Adrenal gland (tissue), 12 donors: ENCODE data around the gene AGO3. TPM values are rescaled to one million over a fixed set of nuclear protein-coding genes. Genes with fewer than 3 reads are reported as not detected.

Experiments
- DNase-seq, 7 donors: peaks; one replicate each; pipeline ENCODE4 v3.0.0-alpha.2; 2019 to 2020
- H3K27ac ChIP-seq, 5 donors: fragments of 200-600 bp; sonication (generic) in 4 of 5; 1 replicate in 3 of 5; 2 replicates in 2 of 5; pipeline versions ENCODE4 v1.5.1 to v1.8.0; 2016 to 2020; ENCODE audit warnings: mild to moderate bottlenecking in 1 of 5
- H3K27me3 ChIP-seq: fragments of 200-600 bp; 2 replicates; pipeline ENCODE4 v1.8.0; 2021
- H3K36me3 ChIP-seq, 2 donors: fragments of 200-600 bp; replicated peaks in 1 of 2; 1 replicate in 1 of 2; 2 replicates in 1 of 2; pipeline versions ENCODE4 v1.5.1 to v1.8.0; 2018 to 2022
- H3K4me1 ChIP-seq, 2 donors: fragments of 200-600 bp; replicated peaks in 1 of 2; 1 replicate in 1 of 2; 2 replicates in 1 of 2; pipeline versions ENCODE4 v1.5.1 to v1.8.0; 2018 to 2021
- H3K4me3 ChIP-seq, 4 donors: fragments of 200-600 bp; sonication (generic) in 3 of 4; one replicate each; pipeline ENCODE4 v1.5.1; 2016 to 2018
- H3K9me3 ChIP-seq, 3 donors: fragments of 200-600 bp; sonication (generic) in 1 of 3; replicated peaks in 1 of 3; 1 replicate in 2 of 3; 2 replicates in 1 of 3; pipeline versions ENCODE4 v1.5.1 to v1.8.0; 2016 to 2021
- POLR2A ChIP-seq, 2 donors: fragments of 450-650 bp; IDR thresholded peaks; one replicate each; pipeline ENCODE4 v1.6.1; 2017; ENCODE audit warnings: antibody characterized with exemption in 2 of 2, mild to moderate bottlenecking in 2 of 2, moderate library complexity in 1 of 2
- WGBS, 4 donors: extraction: QIAGEN DNeasy Blood & Tissue Kit in 2 of 4; methylation state at CpG; one replicate each; pipeline versions ENCODE4 v1.1.5 to v1.1.7; 2013 to 2017; 5-methylcytosine and 5-hydroxymethylcytosine counted together
- intact Hi-C, 2 donors: fragments of 100-400 bp; cut with DNase I; formaldehyde crosslinking; loops; one replicate each; pipeline versions ENCODE4 v1.14.1 to v1.15.0; 2022 to 2023
- polyA plus RNA-seq, 3 donors: library from polyadenylated mRNA; stranded (reverse); fragments of 200-250 nt in 2 of 3; fragments of 350-450 nt in 1 of 3; fragmentation: Illumina TruSeq in 1 of 3; extraction: RNeasy Lipid Tissue Mini Kit (QIAGEN cat#74804) in 1 of 3; gene quantifications; one replicate each; pipeline ENCODE4 v1.2.3, GENCODE V29; 2013 to 2014
- total RNA-seq, 9 donors: library from RNA; depleted of rRNA in 4 of 9; stranded (reverse); fragments of >200 nt in 4 of 9; fragments of 120-200 nt in 1 of 9; fragmentation: NEBNext Ultra II Directional in 1 of 9; extraction: Animal tissue kit (Norgen Biotek cat#: 25700) in 1 of 9; gene quantifications; one replicate each; pipeline versions ENCODE4 v1.1.0 to v1.2.4, GENCODE V29; 2013 to 2023
- TF ChIP-seq, protein P1 (sequence below), 6 experiments: fragments of 450-650 bp in 4 of 6; fragments of 200-600 bp in 2 of 6; sonication (generic) in 1 of 6; IDR thresholded peaks; 1 replicate in 5 of 6; 2 replicates in 1 of 6; pipeline versions ENCODE4 v1.5.1 to v1.8.0; 2016 to 2021; ENCODE audit warnings: antibody characterized with exemption in 6 of 6, mild to moderate bottlenecking in 2 of 6, moderate library complexity in 1 of 6
- donor health status: healthy with polysubstance abuse.
- donor health status: Bipolar disorder and iron deficiency.
- donor health status: DM: yes; HTN: yes; CAD: no.
- donor health status: DM: no; HTN: no; CAD: no.
- donor health status: DM: no; HTN: no; CAD: no.
- donor health status: DM: yes; HTN: yes; CAD: no.

The AGO3 gene
- total and polyA plus RNA-seq, 12 donors: 3.7 to 32.2 (median 20.8) TPM

DNA sequence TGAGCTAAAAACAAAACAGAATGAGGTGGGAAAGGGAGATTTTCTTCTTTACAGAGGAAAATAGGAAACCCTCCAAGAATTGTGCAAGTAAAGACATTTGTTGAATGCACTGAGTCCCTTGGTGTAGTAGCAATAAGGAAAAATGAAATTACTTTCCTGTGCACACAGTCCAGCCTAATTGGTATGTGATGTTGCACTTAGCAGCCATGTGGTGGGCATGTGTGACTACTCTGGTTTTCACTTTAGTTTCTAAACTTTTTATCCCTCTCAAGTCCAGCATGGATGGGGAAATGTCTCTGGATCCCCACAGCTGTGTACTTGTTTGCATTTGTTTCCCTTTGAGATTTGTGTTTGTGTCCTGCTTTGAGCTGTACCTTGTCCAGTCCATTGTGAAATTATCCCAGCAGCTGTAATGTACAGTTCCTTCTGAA, 7.1 kb upstream of the AGO3 start:
- peaks cover 0 to 21% of the 10 kb centered on the region in 2 donors for H3K36me3 ChIP-seq
- H3K27ac ChIP-seq: no peak overlapping the region
- TF ChIP-seq POLR2A (IDR thresholded peaks at IDR 0.05): no peak
- TF ChIP-seq, protein P1, sequence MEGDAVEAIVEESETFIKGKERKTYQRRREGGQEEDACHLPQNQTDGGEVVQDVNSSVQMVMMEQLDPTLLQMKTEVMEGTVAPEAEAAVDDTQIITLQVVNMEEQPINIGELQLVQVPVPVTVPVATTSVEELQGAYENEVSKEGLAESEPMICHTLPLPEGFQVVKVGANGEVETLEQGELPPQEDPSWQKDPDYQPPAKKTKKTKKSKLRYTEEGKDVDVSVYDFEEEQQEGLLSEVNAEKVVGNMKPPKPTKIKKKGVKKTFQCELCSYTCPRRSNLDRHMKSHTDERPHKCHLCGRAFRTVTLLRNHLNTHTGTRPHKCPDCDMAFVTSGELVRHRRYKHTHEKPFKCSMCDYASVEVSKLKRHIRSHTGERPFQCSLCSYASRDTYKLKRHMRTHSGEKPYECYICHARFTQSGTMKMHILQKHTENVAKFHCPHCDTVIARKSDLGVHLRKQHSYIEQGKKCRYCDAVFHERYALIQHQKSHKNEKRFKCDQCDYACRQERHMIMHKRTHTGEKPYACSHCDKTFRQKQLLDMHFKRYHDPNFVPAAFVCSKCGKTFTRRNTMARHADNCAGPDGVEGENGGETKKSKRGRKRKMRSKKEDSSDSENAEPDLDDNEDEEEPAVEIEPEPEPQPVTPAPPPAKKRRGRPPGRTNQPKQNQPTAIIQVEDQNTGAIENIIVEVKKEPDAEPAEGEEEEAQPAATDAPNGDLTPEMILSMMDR (IDR thresholded peaks at IDR 0.05): no peak
- H3K27me3 ChIP-seq: no peaks in the 10 kb centered on the region
- H3K9me3 ChIP-seq: no peaks in the 10 kb centered on the region
- DNase-seq: no peak
- intact Hi-C loops: loop anchor here in 1 of 2 donors (10.0 kb wide), 1 partner anchor 161 kb away; the partner anchor contains the start of genes ADPRS and TEKT2
- H3K4me1 ChIP-seq: no peaks in the 10 kb centered on the region
- no peak overlapping the region for H3K4me3 ChIP-seq

DNA sequence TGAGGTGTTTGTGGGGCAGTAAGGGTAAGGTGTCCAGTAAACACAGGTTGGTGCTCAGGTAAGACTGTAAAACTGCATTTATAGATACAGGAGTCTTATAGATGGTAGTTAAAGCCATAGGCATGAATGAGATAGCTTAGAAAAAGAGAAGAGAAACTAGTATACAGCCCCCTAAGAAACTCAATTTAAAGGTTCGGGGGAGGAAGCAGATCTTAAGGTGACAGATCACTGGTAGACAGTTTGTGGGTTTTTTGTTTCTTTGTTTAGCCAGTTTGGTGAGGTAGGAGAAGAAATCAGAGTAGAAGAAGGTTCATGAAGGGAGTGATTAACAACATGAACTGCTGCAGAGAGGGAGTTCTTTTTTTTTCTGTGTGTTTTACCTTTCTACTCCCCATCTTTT, 6.1 kb upstream of the AGO3 start:
- intact Hi-C loops: loop anchor here in 1 of 2 donors (10.0 kb wide), 1 partner anchor 160 kb away; the partner anchor contains the start of genes ADPRS and TEKT2
- no peak for DNase-seq
- TF ChIP-seq, protein P1 (IDR thresholded peaks at IDR 0.05): no peak
- TF ChIP-seq POLR2A (IDR thresholded peaks at IDR 0.05): no peak
- H3K9me3 ChIP-seq: no peaks in the 10 kb centered on the region
- no peak overlapping the region for H3K27ac ChIP-seq
- H3K36me3 ChIP-seq: peaks cover 0 to 11% of the 10 kb centered on the region in 2 donors
- no peak overlapping the region for H3K4me3 ChIP-seq
- WGBS, 4 donors: 77 to 89% (median 83%) methylated on average over 1 of the region's 1 CpG
- no peaks in the 10 kb centered on the region for H3K27me3 ChIP-seq
- peaks cover 2 to 5% of the 10 kb centered on the region in 2 donors for H3K4me1 ChIP-seq

DNA sequence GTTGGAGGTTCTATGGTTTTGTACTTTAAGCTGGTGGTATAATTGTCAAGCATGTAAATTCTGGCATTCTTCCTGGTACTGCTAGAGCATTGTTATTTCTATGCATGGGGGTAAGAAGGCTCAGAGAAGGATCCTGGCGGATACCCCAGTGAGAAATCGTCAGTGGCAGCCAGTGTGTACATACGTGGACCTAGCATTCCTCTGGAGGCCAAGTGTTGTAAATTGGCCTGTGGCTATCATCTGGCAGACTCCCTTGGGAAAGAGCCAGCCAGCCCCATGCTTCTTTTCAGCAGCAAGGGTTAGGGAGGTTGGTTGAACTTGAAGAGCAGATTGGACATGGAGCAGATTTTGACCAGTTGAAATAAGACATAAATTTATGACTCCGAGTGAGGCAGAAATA, 5.2 kb upstream of the AGO3 start:
- H3K4me3 ChIP-seq: no peak overlapping the region
- no peaks in the 10 kb centered on the region for H3K9me3 ChIP-seq
- 51 to 67% (median 63%) methylated on average over 4 of the region's 4 CpGs for WGBS, 4 donors
- intact Hi-C loops: loop anchor here in 1 of 2 donors (10.0 kb wide), 1 partner anchor 159 kb away; the partner anchor contains the start of genes ADPRS and TEKT2
- no peaks in the 10 kb centered on the region for H3K27me3 ChIP-seq
- no peak overlapping the region for H3K27ac ChIP-seq
- H3K36me3 ChIP-seq: peaks cover 0 to 2% of the 10 kb centered on the region in 2 donors
- peak in 5 of 7 donors; percentile 29 to 67 (median 42) for DNase-seq
- TF ChIP-seq, protein P1 (IDR thresholded peaks at IDR 0.05): no peak
- TF ChIP-seq POLR2A (IDR thresholded peaks at IDR 0.05): no peak
- peaks cover 5 to 8% of the 10 kb centered on the region in 2 donors for H3K4me1 ChIP-seq

DNA sequence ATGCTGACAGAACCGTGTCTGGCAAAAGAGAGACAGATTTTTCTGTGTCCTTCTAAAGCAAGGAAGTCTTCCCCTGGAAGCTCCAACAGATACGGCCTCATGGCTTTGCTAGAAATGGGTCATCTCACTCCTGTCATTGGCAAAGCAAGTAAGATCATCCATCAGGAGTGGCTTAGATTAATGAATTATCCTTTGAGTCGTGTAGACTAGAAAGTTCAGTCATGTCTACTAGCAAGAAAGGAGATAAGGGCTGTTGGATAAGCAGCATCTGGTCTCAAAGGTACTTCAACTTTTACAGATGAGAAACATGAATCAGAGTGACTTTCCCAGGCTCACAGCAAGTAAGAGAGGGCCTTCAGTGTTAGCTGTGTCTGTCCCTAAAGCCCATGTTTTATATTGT, 3.4 kb upstream of the AGO3 start:
- Histone ChIP-seq H3K27ac (no peak overlapping the region), H3K4me1 (peaks cover 12 to 17% of the 10 kb centered on the region in 2 donors), H3K4me3 (no peak overlapping the region), H3K36me3 (no peaks in the 10 kb centered on the region), H3K9me3 (no peaks in the 10 kb centered on the region), H3K27me3 (no peaks in the 10 kb centered on the region)
- intact Hi-C loops: loop anchor here in 1 of 2 donors (10.0 kb wide), 1 partner anchor 157 kb away; the partner anchor contains the start of genes ADPRS and TEKT2
- TF ChIP-seq, protein P1 (IDR thresholded peaks at IDR 0.05): no peak
- no peak for TF ChIP-seq POLR2A (IDR thresholded peaks at IDR 0.05)
- DNase-seq: no peak
- WGBS, 4 donors: 44 to 52% (median 50%) methylated on average over 3 of the region's 3 CpGs
